Effector memory CD4-positive, alpha-beta T cell (primary cell): ENCODE measurements around the gene EXOSC7.

Experiments
- DNase-seq, 3 donors: peaks; one replicate each; pipeline ENCODE4 v3.0.0-alpha.2; 2020
- H3K27ac ChIP-seq: 2 replicates; pipeline ENCODE4 v1.7.0; 2013; ENCODE audit warnings: mild to moderate bottlenecking, low read length, moderate library complexity; ENCODE audit not compliant: insufficient read depth, poor library complexity, severe bottlenecking
- H3K27me3 ChIP-seq: replicated peaks from 2 replicates; pipeline ENCODE4 v1.7.0; 2013; ENCODE audit warnings: mild to moderate bottlenecking, low read length; ENCODE audit not compliant: insufficient read depth, control insufficient read depth, poor library complexity, severe bottlenecking
- H3K36me3 ChIP-seq: 2 replicates; pipeline ENCODE4 v1.7.0; 2013; ENCODE audit warnings: mild to moderate bottlenecking, low read length, moderate library complexity; ENCODE audit not compliant: control insufficient read depth, insufficient read depth
- H3K4me1 ChIP-seq: 2 replicates; pipeline ENCODE4 v1.7.0; 2013; ENCODE audit warnings: low read length, mild to moderate bottlenecking; ENCODE audit not compliant: control insufficient read depth, insufficient read depth, poor library complexity, severe bottlenecking
- H3K4me3 ChIP-seq: 2 replicates; pipeline ENCODE4 v1.7.0; 2013; ENCODE audit warnings: low read length, low read depth, mild to moderate bottlenecking; ENCODE audit not compliant: insufficient read depth, poor library complexity, severe bottlenecking
- H3K9me3 ChIP-seq: 2 replicates; pipeline ENCODE4 v1.7.0; 2013; ENCODE audit warnings: mild to moderate bottlenecking, low read length, moderate library complexity; ENCODE audit not compliant: control insufficient read depth

The EXOSC7 gene

GRCh38 chr3:45012577-45012976, 36.5 kb downstream of the EXOSC7 start:
- Histone ChIP-seq H3K9me3 (no peaks in the 10 kb centered on the region), H3K4me3 (no peak overlapping the region), H3K27me3 (no peaks in the 10 kb centered on the region), H3K4me1 (peaks cover 14% of the 10 kb centered on the region), H3K36me3 (peaks cover 3% of the 10 kb centered on the region), H3K27ac (no peak overlapping the region)
- no peak for DNase-seq

GRCh38 chr3:45016916-45017315, 40.9 kb downstream of the EXOSC7 start:
- no peak overlapping the region for H3K4me3 ChIP-seq
- H3K27ac ChIP-seq: no peak overlapping the region
- H3K4me1 ChIP-seq: peaks cover 25% of the 10 kb centered on the region
- H3K9me3 ChIP-seq: no peaks in the 10 kb centered on the region
- H3K36me3 ChIP-seq: peaks cover 3% of the 10 kb centered on the region
- no peak for DNase-seq
- no peaks in the 10 kb centered on the region for H3K27me3 ChIP-seq

GRCh38 chr3:45017821-45018220, 41.8 kb downstream of the EXOSC7 start:
- Histone ChIP-seq H3K4me1 (peaks cover 16% of the 10 kb centered on the region), H3K27me3 (no peaks in the 10 kb centered on the region), H3K9me3 (no peaks in the 10 kb centered on the region), H3K27ac (no peak overlapping the region), H3K4me3 (no peak overlapping the region), H3K36me3 (no peaks in the 10 kb centered on the region)
- DNase-seq: no peak

- DNase-seq: no peak
- H3K27ac ChIP-seq: no peak overlapping the region
- H3K9me3 ChIP-seq: no peaks in the 10 kb centered on the region
- H3K36me3 ChIP-seq: no peaks in the 10 kb centered on the region
- no peak overlapping the region for H3K4me3 ChIP-seq
- H3K27me3 ChIP-seq: no peaks in the 10 kb centered on the region
- H3K4me1 ChIP-seq: peaks cover 15% of the 10 kb centered on the region
Measured at GRCh38 chr3:45020534-45020933, 44.5 kb downstream of the EXOSC7 start.

GRCh38 chr3:45021524-45022297, 45.7 kb downstream of the EXOSC7 start:
- H3K9me3 ChIP-seq: no peaks in the 10 kb centered on the region
- no peak overlapping the region for H3K27ac ChIP-seq
- no peaks in the 10 kb centered on the region for H3K36me3 ChIP-seq
- DNase-seq: no peak
- H3K4me3 ChIP-seq: no peak overlapping the region
- peaks cover 15% of the 10 kb centered on the region for H3K4me1 ChIP-seq
- H3K27me3 ChIP-seq: no peaks in the 10 kb centered on the region

- H3K27ac ChIP-seq: no peak overlapping the region
- peaks cover 15% of the 10 kb centered on the region for H3K4me1 ChIP-seq
- DNase-seq: no peak
- no peaks in the 10 kb centered on the region for H3K27me3 ChIP-seq
- no peaks in the 10 kb centered on the region for H3K9me3 ChIP-seq
- no peak overlapping the region for H3K4me3 ChIP-seq
- no peaks in the 10 kb centered on the region for H3K36me3 ChIP-seq
Measured at GRCh38 chr3:45023675-45024074, 47.6 kb downstream of the EXOSC7 start.

GRCh38 chr3:45024542-45025255, 48.7 kb downstream of the EXOSC7 start:
- Histone ChIP-seq H3K4me1 (peaks cover 15% of the 10 kb centered on the region), H3K36me3 (no peaks in the 10 kb centered on the region), H3K4me3 (no peak overlapping the region), H3K27ac (no peak overlapping the region), H3K27me3 (no peaks in the 10 kb centered on the region), H3K9me3 (no peaks in the 10 kb centered on the region)
- no peak for DNase-seq

- no peaks in the 10 kb centered on the region for H3K27me3 ChIP-seq
- H3K27ac ChIP-seq: no peak within 1 kb of the TSS
- H3K36me3 ChIP-seq: no peaks in the 10 kb centered on the region
- peaks cover 6% of the 10 kb centered on the region for H3K4me1 ChIP-seq
- no peak within 1 kb of the TSS for H3K4me3 ChIP-seq
- H3K9me3 ChIP-seq: no peaks in the 10 kb centered on the region
- no peak for DNase-seq
Measured at GRCh38 chr3:45026038-45026437, 50.0 kb downstream of the EXOSC7 start, which contains the start of gene CLEC3B. CLEC3B (plus strand) TSS chr3:45026303; CDS start chr3:45026363, 60 bp downstream.

- no peaks in the 10 kb centered on the region for H3K36me3 ChIP-seq
- no peak overlapping the region for H3K4me3 ChIP-seq
- no peaks in the 10 kb centered on the region for H3K27me3 ChIP-seq
- no peaks in the 10 kb centered on the region for H3K9me3 ChIP-seq
- H3K27ac ChIP-seq: no peak overlapping the region
- DNase-seq: no peak
- H3K4me1 ChIP-seq: no peaks in the 10 kb centered on the region
Measured at GRCh38 chr3:45026957-45027356, 50.9 kb downstream of the EXOSC7 start.

GRCh38 chr3:45027441-45027840, 51.4 kb downstream of the EXOSC7 start:
- no peak overlapping the region for H3K27ac ChIP-seq
- no peaks in the 10 kb centered on the region for H3K27me3 ChIP-seq
- no peaks in the 10 kb centered on the region for H3K9me3 ChIP-seq
- no peak for DNase-seq
- no peaks in the 10 kb centered on the region for H3K4me1 ChIP-seq
- H3K36me3 ChIP-seq: no peaks in the 10 kb centered on the region
- no peak overlapping the region for H3K4me3 ChIP-seq
